GM18907 (cell line): ENCODE results near the gene NEMP2.

ENCODE experiments used
- ATAC-seq: cut with Tn5 transposase; IDR thresholded peaks from one replicate; pipeline ENCODE4 v1.9.1; 2021; ENCODE audit warnings: mild to moderate bottlenecking, moderate library complexity; ENCODE audit not compliant: unreplicated experiment

NEMP2 gene

DNA sequence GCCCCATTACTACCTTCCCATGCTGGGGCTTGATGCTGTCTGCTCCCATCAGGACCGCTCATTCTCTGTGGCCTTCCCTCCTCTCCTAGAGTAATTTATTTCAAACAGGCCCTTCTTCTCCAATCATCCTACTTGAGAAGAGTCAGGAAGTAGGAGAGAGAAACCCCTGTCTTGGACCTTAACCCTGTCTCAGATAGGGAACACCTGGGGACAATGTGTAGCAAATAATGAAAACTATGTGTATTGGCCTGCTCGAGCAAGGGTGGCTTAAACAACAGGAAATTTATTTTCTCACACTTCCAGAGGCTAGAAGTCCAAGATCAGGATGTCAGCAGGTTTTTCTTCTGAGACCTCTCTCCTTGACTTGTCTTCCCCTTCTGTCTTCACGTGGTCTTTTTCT, 26.6 kb upstream of the NEMP2 start:
- no peak for ATAC-seq

GRCh38 chr2:190554357-190555006, 20.0 kb upstream of the NEMP2 start:
- no peak for ATAC-seq

DNA sequence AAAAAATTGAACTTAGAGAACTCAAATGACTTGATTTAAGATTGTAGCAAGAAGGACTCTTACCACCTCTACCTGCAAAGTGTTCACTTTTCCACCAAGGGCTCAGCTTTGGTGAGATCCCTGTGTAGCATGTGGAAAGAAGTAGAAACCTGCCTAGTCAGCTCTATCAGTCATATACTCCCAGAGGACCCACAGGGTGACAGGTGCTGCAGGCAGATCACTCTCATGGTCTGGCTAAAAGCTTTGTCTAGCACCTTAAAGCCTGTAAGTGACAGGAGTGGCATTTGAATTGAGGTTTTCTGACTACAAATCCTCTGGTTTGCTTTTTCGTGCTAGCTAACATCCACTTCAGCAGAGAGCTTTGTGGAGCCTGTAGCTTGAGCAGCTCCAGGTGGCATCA, 18.7 kb upstream of the NEMP2 start:
- ATAC-seq = no peak

- ATAC-seq = no peak
Measured at GRCh38 chr2:190551928-190552327, 17.4 kb upstream of the NEMP2 start.

- no peak for ATAC-seq
Measured at GRCh38 chr2:190550137-190550536, 15.6 kb upstream of the NEMP2 start.

GRCh38 chr2:190547886-190548285, 13.4 kb upstream of the NEMP2 start:
- no peak for ATAC-seq

- no peak for ATAC-seq
Measured at GRCh38 chr2:190546734-190547133, 12.2 kb upstream of the NEMP2 start.

DNA sequence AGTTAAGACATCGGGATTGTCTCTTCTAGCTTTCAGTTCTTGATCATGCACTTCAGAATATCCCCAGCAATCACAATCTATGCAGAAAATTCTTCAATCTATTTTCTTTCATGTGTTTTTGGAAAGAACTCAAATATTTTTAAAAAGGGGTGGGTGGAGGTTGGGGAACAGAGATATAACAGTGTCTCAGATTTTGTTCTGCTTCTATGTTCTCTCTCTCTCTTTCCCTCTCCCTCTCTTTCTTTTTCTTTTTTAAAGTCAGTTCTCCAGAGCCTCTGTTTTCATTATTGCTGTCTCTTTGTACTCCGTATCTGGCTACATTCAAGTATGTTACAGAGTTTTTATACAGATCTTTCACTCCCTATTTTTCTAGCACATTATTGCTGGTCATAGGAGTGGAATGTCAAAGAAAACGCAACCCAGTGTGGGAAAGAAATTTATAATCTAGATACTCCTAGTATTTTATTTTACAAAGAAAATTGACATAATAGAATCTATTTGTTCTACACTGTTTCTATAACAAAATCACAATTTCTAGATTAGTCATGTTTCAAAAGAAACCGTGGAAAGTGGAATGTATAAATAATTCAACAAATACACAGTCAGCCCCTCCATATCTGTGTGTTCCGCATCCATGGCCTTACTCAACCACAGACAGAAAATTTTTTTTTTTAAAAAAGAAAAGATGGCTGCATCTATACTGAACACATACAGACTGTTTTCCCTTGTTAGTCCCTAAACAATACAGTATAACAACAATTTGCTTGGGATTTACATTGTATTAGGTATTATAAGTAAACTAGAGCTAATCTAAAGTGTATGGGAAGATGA, 11.2 kb upstream of the NEMP2 start:
- no peak for ATAC-seq

- ATAC-seq = no peak
Measured at GRCh38 chr2:190545093-190545492, 10.6 kb upstream of the NEMP2 start.

GRCh38 chr2:190540048-190540447, 5.5 kb upstream of the NEMP2 start:
- no peak for ATAC-seq

DNA sequence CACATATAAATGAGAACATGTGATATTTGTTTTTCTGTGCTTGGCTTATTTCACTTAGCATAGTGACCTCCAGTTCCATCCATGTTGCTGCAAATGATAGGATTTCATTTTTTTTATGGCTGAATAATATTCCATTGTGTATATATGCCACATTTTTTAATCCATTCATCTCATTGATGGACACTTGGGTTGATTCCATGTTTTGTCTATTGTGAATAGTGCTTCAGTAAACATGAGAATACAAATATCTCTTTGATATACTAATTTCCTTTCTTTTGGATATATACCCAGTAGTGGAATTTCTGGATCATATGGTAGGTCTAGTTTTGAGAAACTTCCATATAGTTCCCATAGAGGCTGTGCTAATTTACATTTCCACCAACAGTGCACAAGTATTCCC, 3.7 kb upstream of the NEMP2 start:
- ATAC-seq = no peak

DNA sequence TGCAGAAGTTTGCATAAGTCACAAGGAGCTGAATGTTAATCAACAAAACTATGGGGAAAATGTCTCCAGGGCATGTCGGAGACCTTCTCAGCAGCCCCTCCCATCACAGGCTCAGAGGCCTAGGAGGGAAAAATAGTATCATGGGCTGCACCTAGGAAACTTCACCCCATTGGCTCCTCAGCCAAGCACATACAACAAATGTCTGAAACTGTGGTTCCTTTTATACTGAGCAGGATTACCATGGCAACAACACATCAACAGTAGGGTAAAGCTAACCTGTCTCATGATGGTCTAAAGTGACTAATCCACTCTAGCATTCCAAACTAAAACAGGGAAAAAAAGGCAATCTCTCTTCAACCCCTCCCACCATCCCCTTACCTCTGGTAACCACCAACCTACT, 3.2 kb upstream of the NEMP2 start:
- ATAC-seq = no peak

DNA sequence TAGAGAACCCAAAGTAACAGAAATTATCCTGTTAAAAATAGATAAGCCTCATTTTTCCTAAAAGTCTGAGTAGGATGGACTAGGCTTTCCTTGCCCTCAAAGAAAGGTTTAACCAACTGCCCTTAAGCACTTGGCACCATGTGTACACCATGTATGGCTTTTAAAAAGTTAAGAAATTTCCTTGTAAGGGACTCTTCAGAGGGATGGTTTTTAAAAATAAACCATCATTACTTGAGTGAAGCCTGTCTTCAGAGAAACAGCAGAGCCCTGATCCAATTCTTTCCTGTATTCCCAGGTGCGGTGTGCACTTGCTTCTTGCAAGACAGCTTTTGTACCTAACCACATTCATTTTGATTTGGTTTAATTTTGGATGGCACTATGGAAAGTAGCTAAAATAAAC, 1.1 kb upstream of the NEMP2 start:
- no peak for ATAC-seq

DNA sequence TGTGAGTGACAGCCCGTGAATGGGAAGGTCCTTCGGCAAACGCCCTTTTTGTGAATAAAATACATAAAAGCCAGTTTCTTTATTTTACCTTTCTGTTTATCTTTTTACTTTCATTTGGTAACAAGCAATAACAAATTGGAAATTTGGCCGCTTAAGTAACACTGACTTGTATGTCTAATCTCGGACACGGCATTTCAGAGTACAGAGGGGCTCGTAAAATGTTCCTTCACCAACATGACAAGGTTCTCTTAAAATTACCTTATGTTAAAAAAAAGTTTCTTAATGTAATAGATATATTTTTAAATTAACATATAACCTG, 558 bp upstream of the NEMP2 start:
- ATAC-seq = no peak

GRCh38 chr2:190533968-190534309, 583 bp downstream of the NEMP2 start:
- ATAC-seq = peak; percentile 28

DNA sequence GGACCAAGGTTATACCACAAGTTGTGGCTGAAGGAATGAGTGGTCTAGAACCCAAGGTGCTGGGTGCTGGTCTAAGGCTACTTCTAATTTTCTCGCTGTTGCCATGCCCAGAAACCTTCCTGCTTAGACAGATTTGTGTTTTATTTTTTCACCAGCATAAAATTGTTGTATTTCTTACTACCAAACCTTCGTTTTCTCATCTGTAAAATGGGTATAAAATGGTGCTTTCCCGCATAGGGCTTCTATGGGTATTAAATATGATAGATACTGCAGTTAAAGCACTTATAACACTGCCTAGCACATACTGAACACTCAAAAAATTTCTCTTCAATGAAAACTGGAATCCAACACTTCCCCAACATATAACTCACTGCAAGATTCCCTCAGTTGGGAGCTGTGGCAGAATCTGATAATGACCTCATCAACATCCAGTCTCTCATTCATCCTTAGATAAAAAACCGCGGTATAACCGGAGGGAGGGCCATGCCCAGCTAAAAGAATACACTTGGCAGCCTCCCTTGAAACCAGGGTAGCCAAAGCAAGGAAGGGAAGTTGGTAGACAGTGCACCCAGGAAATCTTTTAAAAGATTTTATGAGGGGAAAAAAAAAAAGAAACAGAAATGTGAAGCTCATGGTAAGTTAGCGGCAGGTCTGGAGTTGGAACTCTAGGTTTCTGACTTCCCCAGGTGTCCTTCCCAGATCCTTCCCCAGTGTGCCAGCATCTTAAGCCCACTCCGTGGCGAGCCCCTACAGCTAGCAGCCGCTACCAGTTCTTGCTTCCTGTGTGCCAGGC, 1.2 kb downstream of the NEMP2 start:
- no peak for ATAC-seq

DNA sequence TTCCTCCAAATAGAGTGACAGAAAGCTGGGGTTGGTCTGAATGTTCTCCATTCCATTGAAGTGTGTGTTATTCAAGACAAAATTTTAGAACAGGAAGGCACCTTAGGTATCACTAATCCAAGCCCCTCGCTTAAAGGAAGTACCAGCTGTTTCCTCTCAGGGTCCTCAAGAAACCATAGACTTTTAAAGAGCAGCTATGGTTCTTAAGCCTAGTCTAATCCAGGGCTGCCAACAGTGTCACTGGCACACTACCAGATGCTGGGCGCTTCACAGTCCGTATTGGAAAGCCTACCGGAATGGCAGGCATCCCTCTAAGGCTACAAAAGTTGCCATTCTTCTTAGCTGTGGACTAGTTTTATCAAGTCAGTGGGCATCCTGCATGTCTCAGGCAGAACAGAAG, 1.9 kb downstream of the NEMP2 start:
- ATAC-seq = no peak

DNA sequence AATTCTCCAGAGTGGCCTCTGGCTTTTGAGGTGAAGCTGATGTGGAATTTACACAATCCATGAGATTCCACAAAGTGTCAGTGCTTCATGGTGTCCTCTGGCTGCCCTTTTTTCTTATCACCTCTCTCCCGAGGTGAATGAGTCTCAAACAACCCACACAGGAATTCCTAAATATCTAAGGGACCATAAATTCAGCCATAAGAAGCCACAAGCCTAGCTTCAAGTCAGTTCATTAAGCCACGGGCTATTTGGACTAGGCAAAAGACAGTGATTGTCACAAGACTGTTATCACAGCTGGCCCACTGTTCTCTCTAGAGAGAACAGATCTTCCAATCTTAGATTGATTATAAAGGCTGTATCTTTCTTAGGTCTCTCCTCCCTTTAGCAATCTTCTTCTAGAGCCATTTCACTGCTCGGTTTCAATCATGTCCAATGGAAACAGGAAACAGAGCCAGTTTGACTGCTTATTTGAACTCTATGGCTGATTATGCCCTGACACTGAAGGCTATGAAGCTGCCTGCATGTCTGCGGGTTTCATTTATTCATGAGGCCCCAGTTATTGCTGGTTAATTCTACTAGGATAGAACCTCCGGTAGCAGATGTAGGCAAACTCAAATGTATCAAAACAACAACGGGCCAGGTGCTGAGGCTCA, 4.1 kb downstream of the NEMP2 start:
- no peak for ATAC-seq

DNA sequence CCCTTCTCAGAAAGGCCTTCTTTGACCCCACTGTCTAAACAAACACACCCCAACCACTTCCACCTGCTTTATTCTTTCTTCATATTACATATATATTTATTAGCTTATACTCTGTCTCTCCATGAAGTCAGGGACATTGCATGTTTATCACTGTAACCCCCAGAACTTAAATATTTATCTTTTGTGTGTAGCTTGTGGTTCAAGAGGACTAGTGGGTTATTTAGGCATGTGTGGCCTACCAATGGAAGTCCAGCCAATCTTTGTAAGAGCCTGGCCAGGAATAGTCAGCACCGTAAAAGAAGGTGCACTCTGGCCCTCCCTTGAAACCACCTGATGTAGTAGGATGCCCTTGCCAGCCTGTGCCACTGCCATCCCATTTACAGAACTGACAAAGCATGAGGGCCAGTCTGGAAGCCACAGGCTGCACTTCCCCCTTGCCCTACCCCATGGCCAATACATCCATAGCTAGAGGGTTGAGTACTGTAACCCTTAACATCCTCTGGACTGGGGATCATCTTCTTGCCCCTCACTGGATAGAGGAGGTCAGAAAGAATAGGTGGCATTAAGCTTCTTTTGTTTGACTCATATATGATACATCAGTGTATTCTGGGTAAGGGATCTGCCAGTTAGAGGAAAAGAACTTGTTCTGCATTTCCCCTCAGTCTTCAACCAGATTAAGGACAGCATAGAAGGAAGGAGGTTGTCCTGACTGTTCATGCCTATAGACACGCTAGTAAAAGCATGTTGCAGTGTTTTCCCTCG, 4.9 kb downstream of the NEMP2 start:
- no peak for ATAC-seq

GRCh38 chr2:190528521-190529001, 6.0 kb downstream of the NEMP2 start:
- no peak for ATAC-seq

GRCh38 chr2:190527918-190528317, 6.6 kb downstream of the NEMP2 start:
- ATAC-seq = no peak
